AG10803 (cell line): Measurements from ENCODE around the gene TMEM33.
A peak's percentile ranks its signal among the peaks of the same experiment; 100 is the strongest.

ENCODE experiments used
- DNase-seq: peaks from one replicate; pipeline ENCODE4 v3.0.0; 2010; ENCODE audit warnings: low read depth
- H3K4me3 ChIP-seq: 2 replicates; pipeline ENCODE4 v1.5.1; 2011; ENCODE audit warnings: mild to moderate bottlenecking, low read length, control low read depth
- TF ChIP-seq, protein P1 (sequence below): conservative IDR thresholded peaks from 2 replicates; pipeline ENCODE4 v1.5.1; 2011; ENCODE audit warnings: mild to moderate bottlenecking, low read length, control low read depth, inconsistent platforms

The TMEM33 gene

DNA sequence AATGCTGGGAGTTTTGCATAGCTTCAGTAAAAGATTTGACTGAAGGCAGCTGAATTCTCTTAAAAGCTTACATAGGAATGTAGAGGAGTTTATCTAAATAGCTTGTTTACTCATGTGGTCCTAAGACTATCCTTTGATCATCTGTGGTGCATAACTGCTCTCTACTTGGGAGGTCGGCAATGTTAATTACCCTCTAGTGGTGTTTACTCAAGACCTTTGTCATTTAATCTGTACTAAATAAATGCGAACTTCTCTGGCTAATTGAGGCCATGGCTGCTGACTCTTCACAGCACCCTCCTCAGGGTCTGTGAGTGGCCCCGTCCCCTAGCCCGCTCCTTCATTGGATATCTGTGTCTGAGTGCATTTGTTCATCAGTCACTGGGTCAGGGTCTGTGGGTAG is 13.8 kb upstream of the TMEM33 start:
- H3K4me3 ChIP-seq: no peak overlapping the region
- no peak for DNase-seq
- TF ChIP-seq, protein P1, sequence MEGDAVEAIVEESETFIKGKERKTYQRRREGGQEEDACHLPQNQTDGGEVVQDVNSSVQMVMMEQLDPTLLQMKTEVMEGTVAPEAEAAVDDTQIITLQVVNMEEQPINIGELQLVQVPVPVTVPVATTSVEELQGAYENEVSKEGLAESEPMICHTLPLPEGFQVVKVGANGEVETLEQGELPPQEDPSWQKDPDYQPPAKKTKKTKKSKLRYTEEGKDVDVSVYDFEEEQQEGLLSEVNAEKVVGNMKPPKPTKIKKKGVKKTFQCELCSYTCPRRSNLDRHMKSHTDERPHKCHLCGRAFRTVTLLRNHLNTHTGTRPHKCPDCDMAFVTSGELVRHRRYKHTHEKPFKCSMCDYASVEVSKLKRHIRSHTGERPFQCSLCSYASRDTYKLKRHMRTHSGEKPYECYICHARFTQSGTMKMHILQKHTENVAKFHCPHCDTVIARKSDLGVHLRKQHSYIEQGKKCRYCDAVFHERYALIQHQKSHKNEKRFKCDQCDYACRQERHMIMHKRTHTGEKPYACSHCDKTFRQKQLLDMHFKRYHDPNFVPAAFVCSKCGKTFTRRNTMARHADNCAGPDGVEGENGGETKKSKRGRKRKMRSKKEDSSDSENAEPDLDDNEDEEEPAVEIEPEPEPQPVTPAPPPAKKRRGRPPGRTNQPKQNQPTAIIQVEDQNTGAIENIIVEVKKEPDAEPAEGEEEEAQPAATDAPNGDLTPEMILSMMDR: no peak

DNA sequence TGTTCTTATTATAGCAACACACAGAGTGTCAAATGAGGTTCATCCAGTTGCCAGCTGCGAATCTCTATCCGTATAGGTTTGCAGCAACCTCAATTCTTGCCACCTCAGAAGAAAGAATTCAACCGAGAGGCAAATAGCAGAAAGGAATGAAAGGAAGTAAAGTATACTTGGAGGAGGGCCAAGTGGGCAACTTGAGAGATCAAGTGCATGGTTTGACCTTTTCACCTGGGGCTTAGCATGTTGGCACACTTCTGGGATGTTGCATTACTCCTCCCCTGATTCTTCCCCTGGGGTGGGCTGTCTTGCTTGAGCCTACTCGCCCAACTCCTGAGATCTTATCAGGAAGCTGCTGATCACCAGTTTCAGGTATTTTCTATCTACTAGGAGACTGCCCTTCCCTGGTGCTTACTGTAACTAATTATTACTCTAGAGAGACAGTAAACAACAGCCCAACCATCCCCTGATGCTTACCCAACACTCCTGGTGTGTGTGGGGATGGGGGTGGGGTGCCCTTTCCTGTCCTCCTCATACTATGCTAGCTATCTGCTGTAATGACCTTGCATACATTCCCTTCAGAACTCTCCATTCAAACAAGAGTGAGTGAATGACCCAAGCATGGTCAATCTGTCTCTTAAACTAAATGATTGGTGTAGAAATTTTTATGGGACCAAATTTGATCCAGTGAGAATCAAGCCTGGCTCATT is 7.3 kb upstream of the TMEM33 start:
- no peak for DNase-seq
- TF ChIP-seq, protein P1: no peak
- H3K4me3 ChIP-seq: no peak overlapping the region

DNA sequence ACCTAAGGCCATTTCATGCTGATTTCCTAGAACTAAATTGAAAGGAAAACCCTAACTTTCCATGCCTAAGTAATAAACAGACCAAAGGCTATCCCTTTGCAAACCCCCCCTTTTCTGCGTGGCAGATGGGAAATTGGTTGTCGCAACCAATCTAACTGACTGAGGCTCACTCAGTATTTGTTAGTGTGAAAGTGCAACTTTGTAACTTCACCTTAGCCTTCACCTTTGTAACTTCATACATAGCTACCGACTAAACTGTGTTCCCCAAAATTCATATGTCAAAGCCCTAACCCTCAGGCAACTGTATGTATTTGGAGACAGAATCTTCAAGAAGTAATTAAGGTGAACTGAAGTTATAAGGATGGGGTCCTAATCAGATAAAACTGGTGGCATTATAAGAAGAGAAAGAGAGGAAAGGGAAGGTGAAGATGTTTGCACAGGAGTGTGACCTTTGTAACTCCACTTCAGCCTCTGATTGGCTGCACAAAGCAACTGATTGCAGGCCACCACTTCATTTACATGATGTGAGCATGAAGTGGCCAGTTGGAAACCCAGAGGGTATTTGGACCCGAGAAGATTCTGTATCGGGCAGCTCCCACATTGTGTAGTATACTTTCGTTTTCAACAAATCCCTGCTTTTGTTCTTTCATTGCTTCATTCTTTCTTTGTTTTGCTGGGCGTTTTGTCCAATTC is 4.9 kb upstream of the TMEM33 start:
- TF ChIP-seq, protein P1: no peak
- no peak overlapping the region for H3K4me3 ChIP-seq
- DNase-seq: no peak

DNA sequence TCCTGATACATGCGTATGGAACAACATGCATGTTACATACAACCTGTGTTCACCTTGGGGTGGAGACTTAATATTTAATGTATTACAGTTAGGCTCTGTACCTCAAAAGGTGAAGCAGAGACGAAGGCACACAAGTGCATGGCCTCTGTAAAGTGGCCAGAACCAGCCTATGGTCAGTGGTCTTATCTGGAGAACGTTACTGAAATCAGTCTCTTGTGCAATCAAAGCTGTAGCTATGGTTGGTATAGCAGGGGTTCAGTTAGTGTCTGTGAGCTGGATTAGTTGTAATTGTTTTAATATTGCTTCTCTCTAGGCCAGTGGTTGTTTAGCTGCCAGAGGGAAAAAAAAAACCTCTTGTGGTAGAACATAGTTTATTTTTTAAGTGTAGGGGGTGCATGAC is 2.2 kb upstream of the TMEM33 start:
- TF ChIP-seq, protein P1: no peak
- H3K4me3 ChIP-seq: no peak overlapping the region
- no peak for DNase-seq

DNA sequence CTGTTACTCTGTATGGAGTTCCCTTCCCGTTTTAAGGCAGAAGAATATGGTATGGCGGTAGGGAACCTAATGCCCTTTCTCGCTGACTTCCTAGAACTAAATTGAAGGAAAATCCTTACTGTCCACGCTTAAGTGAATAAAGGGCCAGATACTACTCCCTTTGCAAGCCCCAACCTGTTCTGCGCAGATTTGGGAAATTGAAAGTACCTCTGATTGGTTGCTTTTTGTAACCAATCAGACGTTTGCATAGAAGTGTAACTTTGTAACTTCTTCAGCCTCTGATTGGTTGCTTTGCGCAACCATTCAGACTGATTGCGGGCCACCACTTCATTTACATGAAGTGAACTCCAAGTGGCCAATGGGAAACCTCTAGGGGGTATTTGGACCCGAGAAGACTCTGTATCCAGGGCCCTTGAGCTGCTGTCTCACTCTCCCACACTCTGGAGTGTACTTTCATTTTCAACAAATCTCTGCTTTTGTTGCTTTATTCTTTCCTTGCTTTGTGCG is 1.2 kb upstream of the TMEM33 start:
- H3K4me3 ChIP-seq: no peak overlapping the region
- no peak for DNase-seq

DNA sequence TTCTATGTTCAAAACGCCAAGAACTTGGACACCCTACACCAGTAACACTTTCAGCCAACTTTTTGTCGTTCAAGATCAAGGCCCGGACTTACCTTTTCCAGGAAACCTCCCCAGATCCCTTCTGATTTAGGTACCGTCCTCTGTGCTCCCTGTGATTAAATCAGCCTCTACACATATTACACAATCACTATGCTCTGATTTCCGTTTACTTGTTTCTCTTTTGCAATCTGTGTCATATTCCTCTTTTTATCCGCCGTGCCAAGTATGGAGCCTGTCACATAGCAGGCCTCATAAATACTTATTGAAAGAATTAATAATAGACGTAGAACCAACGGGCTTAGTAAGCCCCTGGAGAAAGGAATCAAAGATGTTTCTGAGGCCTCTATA is 722 bp upstream of the TMEM33 start:
- H3K4me3 ChIP-seq: peak overlapping the region; percentile 89
- DNase-seq: no peak
- TF ChIP-seq, protein P1: no peak

More for the DNA sequence above, 1.2 kb upstream of the TMEM33 start:
- TF ChIP-seq, protein P1: no peak

DNA sequence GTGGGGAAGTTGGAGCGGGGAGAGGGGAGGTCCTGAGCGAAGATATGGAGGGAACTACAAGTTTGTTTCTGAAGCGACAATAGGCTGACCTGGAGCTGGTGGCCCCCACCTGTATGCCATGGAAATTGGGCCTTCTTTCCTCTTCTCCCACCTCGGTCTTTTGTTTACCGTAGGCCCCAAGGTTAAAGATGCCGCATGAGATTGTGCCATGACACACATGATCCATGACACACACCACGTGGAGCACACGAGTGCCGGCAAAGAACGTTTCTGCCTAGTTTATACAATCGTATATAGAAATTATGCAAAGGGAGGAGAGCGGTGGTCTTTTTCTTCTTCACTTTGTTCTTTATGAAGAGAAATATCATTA is 408 bp downstream of the TMEM33 start:
- peak; percentile 6 for DNase-seq
- H3K4me3 ChIP-seq: peak overlapping the region; percentile 89
- TF ChIP-seq, protein P1: no peak
